GM18505 (cell line): Measurements from ENCODE around the gene FNIP2.

Experiments used
- ATAC-seq: cut with Tn5 transposase; IDR thresholded peaks from one replicate; pipeline ENCODE4 v1.9.1; 2021; ENCODE audit not compliant: unreplicated experiment
- POLR2A ChIP-seq: IDR thresholded peaks from 4 replicates; pipeline ENCODE4 v1.6.1; 2011; ENCODE audit warnings: borderline replicate concordance; ENCODE audit not compliant: insufficient read depth, insufficient read length; ENCODE audit errors: extremely low read depth

Gene FNIP2

DNA sequence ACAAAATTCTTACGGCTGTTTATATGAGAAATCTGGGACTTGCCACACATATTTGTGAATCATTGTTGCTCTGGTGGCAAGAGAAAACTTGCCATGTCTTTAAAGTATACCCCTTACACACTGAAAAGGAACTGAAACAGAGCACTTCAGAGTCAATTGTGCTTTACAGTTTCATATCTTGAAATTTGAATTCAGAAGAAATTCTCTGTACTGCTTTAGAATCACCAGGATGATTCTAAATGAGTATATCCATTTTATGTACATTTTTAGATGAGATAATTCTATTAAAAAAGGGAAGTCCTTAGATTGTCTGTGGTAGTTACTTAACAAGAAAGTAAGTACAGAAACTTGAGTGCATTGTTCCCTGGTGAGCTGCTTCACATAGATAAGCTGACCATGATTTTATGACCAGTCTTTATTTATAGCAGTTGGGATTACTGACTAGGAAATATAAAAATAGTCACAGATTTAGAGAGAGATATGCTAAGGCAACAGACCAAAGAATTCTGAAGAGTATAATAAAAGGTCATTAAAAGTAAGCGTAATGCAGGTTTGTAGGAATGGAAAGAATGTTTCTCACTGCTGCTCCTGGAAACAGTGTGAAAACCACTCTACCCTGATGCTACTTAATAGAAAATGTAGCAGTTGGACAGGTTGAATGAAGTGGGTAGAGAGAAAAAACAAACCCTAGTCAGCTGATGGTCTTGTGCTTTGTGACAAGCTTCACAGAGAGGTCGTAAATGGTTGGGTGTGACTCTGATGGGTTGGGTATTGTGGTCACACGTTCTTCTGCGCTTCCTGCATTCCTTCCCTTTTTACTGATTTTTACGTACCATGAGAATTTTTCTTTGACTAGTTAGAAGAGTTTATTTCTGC is 41.0 kb downstream of the FNIP2 start:
- ATAC-seq, result peak; percentile 90

DNA sequence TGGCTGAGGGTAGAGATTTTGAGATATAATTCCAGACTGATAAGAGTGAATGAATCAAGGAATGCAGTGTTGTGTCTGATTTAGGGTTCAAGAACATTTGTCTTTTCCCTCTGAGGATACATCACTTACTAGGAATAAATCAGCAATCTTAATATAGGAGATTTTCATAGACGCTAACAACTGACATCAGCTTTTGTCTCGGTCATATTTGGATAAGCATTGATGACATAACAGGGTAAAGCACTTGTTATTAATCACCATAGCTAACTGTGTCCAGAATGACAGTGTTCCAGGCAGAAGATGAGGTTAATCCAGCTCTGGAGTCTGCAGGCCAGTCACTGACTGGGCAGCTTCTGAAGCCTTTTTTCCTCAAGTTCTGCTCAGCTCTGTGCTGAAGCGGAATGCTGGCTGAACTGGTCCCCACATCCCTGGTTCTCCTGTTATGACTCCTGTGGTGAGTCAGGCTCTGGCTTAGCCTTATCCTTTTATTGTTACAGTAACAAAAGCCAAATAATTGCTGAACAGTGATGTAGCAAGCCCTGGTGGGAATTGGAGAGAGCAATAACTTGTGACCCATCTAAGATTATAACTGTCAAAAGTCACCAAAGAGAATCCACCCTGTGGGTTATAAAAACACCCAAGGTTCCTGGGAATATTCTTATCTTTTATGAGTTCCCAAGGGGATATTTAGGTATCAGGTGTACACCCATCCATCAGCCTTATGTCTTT is 41.8 kb downstream of the FNIP2 start:
- ATAC-seq, result no peak

More for the DNA sequence above, 41.0 kb downstream of the FNIP2 start:
- no peak for TF ChIP-seq POLR2A

DNA sequence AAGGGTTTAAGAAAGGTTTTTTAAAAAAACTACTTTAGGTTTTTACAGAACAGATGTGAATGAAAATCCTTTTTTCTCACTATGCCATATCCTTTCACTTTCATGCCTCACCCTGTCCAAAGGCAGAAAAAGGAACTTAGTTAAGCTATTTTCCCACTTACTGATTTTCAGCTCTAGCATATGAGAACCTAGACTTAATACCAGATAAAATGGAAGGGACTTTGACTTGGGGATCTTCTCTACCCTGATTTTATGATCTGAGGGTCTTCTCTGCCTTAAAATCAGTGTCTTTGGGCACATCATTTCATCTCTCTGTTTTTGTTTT is 42.4 kb downstream of the FNIP2 start:
- no peak for ATAC-seq
- TF ChIP-seq POLR2A, result no peak

More for the DNA sequence above, 41.8 kb downstream of the FNIP2 start:
- TF ChIP-seq POLR2A, result no peak

DNA sequence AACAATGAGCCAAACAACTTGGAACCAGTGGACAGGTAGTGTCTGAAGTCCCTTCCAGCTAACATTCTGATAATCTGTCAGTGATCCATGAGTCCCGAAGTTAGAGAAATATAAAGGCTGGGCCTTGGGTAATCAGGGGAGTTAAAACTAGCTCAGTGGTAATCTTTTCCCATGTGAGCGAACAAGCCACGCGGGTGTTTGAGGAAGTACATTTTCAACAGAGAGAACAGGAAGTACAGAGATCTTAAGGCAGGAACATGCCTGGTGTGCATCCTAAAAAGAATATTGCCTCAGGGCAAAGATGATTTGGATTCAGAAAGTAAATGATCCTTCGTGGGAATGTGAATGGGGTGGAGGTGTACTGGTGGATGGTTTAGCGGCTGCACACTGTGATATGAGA is 42.9 kb downstream of the FNIP2 start:
- ATAC-seq, result no peak
- TF ChIP-seq POLR2A, result no peak

DNA sequence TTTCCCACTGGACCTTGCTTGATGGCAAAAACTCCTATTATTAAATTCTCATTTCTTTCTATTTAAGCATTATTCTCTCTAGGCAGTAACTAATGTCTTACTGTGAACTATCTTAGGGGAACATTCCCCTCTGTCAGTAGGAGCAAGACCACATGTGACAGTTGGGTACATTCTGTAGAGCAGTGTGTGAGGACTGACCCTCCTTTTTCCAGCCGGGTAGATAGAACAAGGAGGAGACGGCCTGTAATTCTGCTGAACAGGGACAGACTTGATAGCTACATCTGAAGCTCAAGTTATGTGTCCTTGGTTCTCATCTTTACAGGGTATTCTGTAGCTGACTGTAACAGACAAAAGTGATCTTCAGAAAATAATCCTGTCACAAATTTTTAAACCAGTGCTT is 43.3 kb downstream of the FNIP2 start:
- no peak for TF ChIP-seq POLR2A
- ATAC-seq, result no peak

DNA sequence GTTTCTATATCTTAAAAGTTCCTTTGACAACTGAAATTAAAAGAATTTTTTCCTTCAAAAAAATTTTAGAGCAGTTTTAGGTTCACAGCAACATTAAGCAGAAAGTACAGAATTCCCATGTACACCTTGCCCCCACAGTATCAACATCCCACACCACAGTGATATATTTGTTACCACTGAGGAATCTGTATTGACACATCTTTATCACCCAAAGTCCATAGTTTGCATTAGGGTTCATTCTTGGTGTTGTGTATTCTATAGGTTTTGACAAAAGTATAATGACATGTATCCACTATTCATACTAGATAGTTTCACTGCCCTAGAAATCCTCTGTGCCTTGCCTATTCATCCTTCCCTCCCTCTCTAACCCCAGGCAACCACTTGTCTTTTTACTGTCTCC is 43.7 kb downstream of the FNIP2 start:
- ATAC-seq, result no peak
- no peak for TF ChIP-seq POLR2A

DNA sequence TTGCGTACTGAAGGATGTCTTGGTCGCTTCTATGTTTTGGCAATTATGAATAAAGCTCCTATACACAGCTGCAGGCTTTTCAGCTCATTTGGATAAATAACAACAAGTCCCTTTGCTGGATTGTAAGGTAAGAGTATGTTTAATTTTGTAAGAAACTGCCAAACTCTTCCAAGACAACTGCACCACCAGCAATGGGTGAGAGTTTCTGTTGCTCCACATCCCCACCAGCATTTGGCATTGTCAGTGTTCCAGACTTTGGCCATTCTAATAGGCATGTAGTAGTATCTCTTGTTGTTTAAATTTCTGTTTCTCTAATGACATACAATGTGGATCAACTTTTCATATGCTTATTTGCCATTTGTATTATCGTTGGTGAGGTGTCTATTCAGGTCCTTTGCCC is 44.3 kb downstream of the FNIP2 start:
- TF ChIP-seq POLR2A, result no peak
- ATAC-seq, result no peak

DNA sequence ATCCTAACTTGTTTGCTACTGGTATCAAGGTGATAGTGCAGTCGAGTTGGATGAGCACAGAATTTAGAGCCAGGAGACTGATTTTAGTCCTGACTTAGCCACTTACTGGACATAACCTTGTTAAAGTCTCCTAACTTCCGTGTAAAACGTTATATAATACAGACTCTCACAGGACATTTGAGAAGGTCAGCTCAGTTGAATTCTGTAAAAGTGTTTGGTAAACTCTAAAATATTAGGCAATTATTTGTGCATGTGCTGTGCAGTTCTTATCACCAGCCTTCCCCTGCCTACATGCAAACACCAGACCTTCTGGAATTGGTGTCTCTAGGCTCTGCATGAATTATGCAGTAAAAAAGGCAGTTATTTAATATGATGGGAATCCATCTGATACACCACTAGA is 45.4 kb downstream of the FNIP2 start:
- ATAC-seq, result no peak
- TF ChIP-seq POLR2A, result no peak

DNA sequence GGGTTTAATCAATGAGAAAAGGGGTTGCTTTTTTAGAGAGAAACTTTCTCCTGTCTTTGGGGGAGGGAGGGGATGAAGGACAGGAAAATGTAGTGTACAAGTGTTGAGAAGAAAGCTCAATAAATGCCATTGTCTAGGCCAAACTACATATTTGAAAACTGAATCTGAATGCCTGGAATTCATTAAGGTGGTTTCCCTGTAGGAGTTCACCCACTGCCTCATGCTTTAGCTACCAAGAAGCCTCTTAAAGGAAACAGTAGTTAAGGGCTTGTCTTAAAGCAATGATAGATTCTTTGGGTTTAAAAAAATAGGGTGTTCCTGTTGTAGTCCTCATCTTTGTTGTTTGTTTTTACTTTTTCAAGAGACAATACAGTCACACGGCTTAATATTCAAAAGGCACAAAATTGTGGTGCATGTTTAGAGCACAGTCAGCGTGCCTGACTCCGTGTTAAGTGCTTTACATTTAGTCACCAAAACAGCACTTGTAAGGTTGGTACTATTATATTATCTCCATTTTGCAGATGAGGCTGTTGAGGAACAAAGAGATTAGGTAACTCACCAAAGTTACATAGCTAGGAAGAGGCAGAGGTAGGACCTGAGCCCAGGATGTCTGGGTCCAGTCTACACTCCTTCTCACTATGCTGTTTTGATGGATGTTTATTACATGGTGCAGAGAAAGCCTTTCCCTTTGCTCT is 46.0 kb downstream of the FNIP2 start:
- ATAC-seq, result no peak
- no peak for TF ChIP-seq POLR2A

DNA sequence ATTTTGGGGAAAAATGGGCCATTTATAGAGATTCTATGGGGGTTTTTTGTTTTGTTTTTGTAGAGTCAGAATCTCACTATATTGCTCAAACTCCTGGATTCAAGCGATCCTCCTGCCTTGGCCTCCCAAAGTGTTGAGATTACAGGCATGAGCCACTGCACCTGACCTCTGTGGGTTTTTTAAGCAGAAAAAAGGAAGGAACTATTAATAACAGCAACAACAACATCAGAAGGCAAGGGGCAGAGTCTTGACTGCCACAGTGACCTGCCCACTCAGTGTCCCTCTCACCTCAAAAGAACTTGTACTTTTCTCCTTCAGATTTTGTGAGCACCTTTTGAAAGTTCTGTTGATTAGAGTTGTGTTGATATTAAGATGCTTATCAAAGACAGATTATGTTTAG is 48.1 kb downstream of the FNIP2 start:
- TF ChIP-seq POLR2A, result no peak
- ATAC-seq, result no peak

DNA sequence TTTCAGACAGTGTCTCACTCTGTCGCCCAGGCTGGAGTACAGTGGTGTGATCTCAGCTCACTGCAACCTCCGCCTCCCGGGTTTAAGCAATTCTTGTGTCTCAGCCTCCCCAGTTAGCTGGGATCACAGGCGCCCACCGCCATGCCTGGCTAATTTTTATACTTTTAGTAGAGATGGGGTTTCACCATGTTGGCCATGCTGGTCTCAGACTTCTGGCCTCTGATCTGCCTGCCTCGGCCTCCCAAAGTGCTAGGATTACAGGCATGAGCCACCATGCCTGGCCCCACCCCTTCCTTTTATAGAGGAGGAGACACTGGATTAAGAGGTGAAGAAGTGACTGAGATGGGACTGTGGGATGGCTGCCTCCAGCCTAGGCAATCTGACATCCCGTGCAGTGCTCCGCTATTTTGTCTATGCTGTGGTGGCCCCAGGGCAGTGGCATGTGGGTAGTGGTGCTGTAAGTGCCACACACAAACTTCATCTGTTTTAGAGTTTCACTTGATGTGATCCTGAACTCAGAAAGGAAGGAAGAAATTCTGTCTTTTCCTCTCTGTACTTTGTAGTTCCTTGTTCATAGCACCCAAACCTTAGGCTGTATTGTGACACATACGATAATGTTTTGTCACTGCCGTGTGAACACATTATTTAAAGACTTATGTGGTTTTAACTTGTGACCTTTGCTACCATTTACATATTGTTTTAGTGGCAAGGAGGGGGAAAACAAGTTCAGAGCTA is 48.9 kb downstream of the FNIP2 start:
- no peak for TF ChIP-seq POLR2A
- ATAC-seq, result no peak

DNA sequence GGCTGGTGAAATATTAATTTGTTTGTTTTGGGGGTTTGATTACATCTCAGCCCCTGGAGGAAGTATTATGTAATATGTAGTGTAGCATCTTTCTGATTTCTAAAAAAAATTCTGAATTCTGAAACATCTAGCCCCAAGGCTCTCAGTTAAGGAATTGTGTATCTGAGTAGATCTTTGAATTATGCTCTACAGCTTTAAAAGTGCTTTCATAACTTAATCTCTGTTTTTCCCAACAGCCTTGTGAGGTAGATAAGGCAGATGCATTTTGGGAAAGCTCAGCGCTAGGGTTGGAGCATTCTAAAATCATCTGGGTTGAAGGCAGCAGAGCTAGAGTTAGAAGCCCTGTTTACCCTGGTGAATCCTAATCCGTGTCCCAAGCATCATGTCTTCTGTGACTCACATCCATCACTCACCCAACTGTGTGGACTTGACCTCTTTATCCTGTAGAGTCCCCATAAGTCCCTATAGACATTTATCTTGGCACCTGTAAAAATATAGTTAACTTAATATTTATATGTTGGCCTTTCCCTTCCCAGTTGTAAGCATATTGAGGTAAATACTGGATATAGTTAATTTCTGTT is 49.8 kb downstream of the FNIP2 start:
- ATAC-seq, result no peak
- TF ChIP-seq POLR2A, result no peak

DNA sequence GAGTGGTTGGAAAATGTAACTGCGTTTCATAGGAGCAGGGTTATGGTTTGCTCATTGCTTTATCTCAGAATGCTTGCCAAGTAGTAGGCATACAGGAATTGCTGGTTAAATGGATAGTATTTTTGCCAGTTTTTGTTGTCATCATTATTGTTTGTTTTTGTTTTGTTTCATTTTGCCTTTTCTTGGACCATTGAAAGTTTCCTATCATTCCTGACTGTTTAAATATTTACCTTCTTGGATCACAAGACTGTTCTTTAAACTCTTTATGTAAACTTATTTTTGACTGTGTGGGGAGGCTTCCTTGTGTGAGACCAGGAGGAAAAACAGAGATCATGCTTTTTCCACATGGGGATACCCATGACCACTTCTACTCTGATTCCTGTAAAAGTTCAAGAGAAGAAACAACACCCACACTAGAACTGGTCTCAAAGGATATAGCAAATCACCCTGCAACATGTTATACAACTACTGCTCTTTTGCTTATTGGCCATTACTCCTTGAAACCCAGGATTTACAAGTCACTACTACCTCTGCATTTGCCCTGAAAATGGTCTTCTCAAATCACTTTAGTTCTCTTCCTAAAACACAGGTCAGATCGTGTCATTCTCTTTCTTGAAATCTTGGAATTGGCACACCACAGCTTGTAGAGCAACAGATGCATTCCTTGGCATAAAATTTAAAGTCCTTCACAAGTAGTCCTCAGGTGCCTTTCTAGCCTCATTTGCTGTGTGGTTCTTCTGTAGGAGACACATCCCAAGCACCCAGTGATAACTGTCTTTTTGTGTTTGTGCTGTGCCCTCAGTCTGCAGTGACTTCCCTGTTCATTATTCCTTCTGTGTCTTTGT is 51.3 kb downstream of the FNIP2 start:
- no peak for TF ChIP-seq POLR2A

More for the DNA sequence above, 51.3 kb downstream of the FNIP2 start:
- ATAC-seq, result no peak
